HEK293 (cell line): ENCODE results near the gene GAD1.

Source experiments
- CTCF ChIA-PET: fragments of 350-600 bp; formaldehyde crosslinking; extraction: SDS; loops from one replicate; lab custom pipeline; 2021; ENCODE audit warnings: antibody characterized with exemption; lab: Yijun Ruan, JAX
- POLR2A ChIA-PET: fragments of 300-600 bp; formaldehyde crosslinking; extraction: SDS; loops from one replicate; lab custom pipeline; 2020; ENCODE audit warnings: antibody characterized with exemption, inconsistent platforms; lab: Yijun Ruan, JAX
- H3K27ac ChIP-seq: fragments of 200-500 bp; sonication (Bioruptor generic); 2 replicates; pipeline ENCODE4 v1.5.1; 2014; ENCODE audit warnings: low read depth, low read length, control low read depth, inconsistent platforms; ENCODE audit errors: extremely low read depth
- H3K36me3 ChIP-seq, 2 experiments: fragments of 200-500 bp in 1 of 2; sonication (Bioruptor generic) in 1 of 2; 1 replicate in 1 of 2; 2 replicates in 1 of 2; pipeline ENCODE4 v1.5.1; 2014 to 2017; ENCODE audit warnings: inconsistent platforms in 2 of 2, low read length in 2 of 2; ENCODE audit not compliant: control insufficient read depth in 2 of 2, insufficient read depth in 1 of 2
- H3K4me1 ChIP-seq: fragments of 200-500 bp; sonication (Bioruptor generic); 2 replicates; pipeline ENCODE4 v1.5.1; 2014; ENCODE audit warnings: mild to moderate bottlenecking, low read length, inconsistent platforms; ENCODE audit not compliant: control insufficient read depth, insufficient read depth
- H3K4me3 ChIP-seq: 2 replicates; pipeline ENCODE4 v1.5.1; 2011; ENCODE audit warnings: low read depth, mild to moderate bottlenecking, control low read depth, low read length, moderate library complexity
- H3K9me3 ChIP-seq: fragments of 200-500 bp; sonication (Bioruptor generic); 2 replicates; pipeline ENCODE4 v1.5.1; 2014; ENCODE audit warnings: low read depth, low read length, inconsistent platforms; ENCODE audit not compliant: control insufficient read depth, insufficient read depth
- ELK4 ChIP-seq: IDR thresholded peaks from 2 replicates; pipeline ENCODE4 v1.6.1; 2011; ENCODE audit warnings: mild to moderate bottlenecking, low read depth, low read length, borderline replicate concordance
- GLI2 ChIP-seq: fragments of 450-650 bp; formaldehyde crosslinking; IDR thresholded peaks from 2 replicates; pipeline ENCODE4; 2017; ENCODE audit warnings: missing biosample characterization, missing genetic modification characterization, low read depth, borderline replicate concordance
- HOXA7 ChIP-seq: sonication (generic); formaldehyde crosslinking; IDR thresholded peaks from 2 replicates; pipeline ENCODE4 v1.8.1; 2022; ENCODE audit warnings: missing genetic modification reagents, borderline replicate concordance
- PATZ1 ChIP-seq: fragments of 450-650 bp; formaldehyde crosslinking; IDR thresholded peaks from 2 replicates; pipeline ENCODE4 v1.5.1; 2016; ENCODE audit warnings: missing biosample characterization, missing genetic modification characterization
- PRDM4 ChIP-seq: fragments of 450-650 bp; formaldehyde crosslinking; IDR thresholded peaks from 2 replicates; pipeline ENCODE4 v1.5.1; 2017; ENCODE audit warnings: missing biosample characterization, missing genetic modification characterization
- ZFHX2 ChIP-seq: fragments of 450-650 bp; formaldehyde crosslinking; conservative IDR thresholded peaks from 2 replicates; pipeline ENCODE4 v1.5.1; 2016; ENCODE audit warnings: missing biosample characterization, missing genetic modification characterization
- ZNF146 ChIP-seq: fragments of 450-650 bp; formaldehyde crosslinking; IDR thresholded peaks from 2 replicates; pipeline ENCODE4 v1.5.1; 2016; ENCODE audit warnings: missing biosample characterization, missing genetic modification characterization
- ZNF223 ChIP-seq: fragments of 450-650 bp; formaldehyde crosslinking; IDR thresholded peaks from 2 replicates; pipeline ENCODE4 v1.5.1; 2016; ENCODE audit warnings: missing biosample characterization, missing genetic modification characterization
- ZNF266 ChIP-seq: fragments of 450-650 bp; formaldehyde crosslinking; IDR thresholded peaks from 2 replicates; pipeline ENCODE4 v1.5.1; 2016; ENCODE audit warnings: missing biosample characterization, missing genetic modification characterization, low read depth
- ZNF311 ChIP-seq: fragments of 450-650 bp; formaldehyde crosslinking; IDR thresholded peaks from 2 replicates; pipeline ENCODE4 v1.5.1; 2017; ENCODE audit warnings: missing biosample characterization, missing genetic modification characterization, borderline replicate concordance
- ZNF335 ChIP-seq: fragments of 450-650 bp; formaldehyde crosslinking; conservative IDR thresholded peaks from 2 replicates; pipeline ENCODE4 v1.5.1; 2016; ENCODE audit warnings: missing biosample characterization, missing genetic modification characterization
- ZNF350 ChIP-seq: fragments of 450-650 bp; formaldehyde crosslinking; IDR thresholded peaks from 2 replicates; pipeline ENCODE4 v1.5.0; 2017; ENCODE audit warnings: missing biosample characterization, mild to moderate bottlenecking, missing genetic modification characterization
- ZNF549 ChIP-seq: fragments of 450-650 bp; IDR thresholded peaks from 2 replicates; pipeline ENCODE4 v1.5.1; 2018; ENCODE audit warnings: missing biosample characterization, missing genetic modification characterization, mild to moderate bottlenecking, inconsistent platforms, moderate library complexity
- ZNF623 ChIP-seq: fragments of 450-650 bp; formaldehyde crosslinking; IDR thresholded peaks from 2 replicates; pipeline ENCODE4 v1.5.1; 2016; ENCODE audit warnings: missing biosample characterization, missing genetic modification characterization
- ZXDB ChIP-seq: fragments of 450-650 bp; formaldehyde crosslinking; IDR thresholded peaks from 2 replicates; pipeline ENCODE4 v1.5.1; 2016; ENCODE audit warnings: missing biosample characterization, missing genetic modification characterization
- TF ChIP-seq, protein P1 (sequence below): fragments of 450-650 bp; IDR thresholded peaks from 2 replicates; pipeline ENCODE4 v1.5.1; 2018; ENCODE audit warnings: missing biosample characterization, mild to moderate bottlenecking, missing genetic modification characterization
- TF ChIP-seq, protein P2 (sequence below): sonication (generic); formaldehyde crosslinking; IDR thresholded peaks from 2 replicates; pipeline ENCODE4 v1.8.1; 2022; ENCODE audit warnings: mild to moderate bottlenecking, moderate library complexity, missing genetic modification reagents
- TF ChIP-seq, protein P3 (sequence below): fragments of 450-650 bp; formaldehyde crosslinking; IDR thresholded peaks from 2 replicates; pipeline ENCODE4 v1.5.1; 2016; ENCODE audit warnings: missing biosample characterization, missing genetic modification characterization

The GAD1 gene

GRCh38 chr2:170824526-170825015 lies 7.9 kb downstream of the GAD1 start:
- no peak overlapping the region for H3K27ac ChIP-seq
- TF ChIP-seq ZNF350 (tag by site-specific recombination) = no peak
- TF ChIP-seq ZNF549 (tag by site-specific recombination) = no peak
- no peak for TF ChIP-seq ZNF623
- TF ChIP-seq, protein P1, sequence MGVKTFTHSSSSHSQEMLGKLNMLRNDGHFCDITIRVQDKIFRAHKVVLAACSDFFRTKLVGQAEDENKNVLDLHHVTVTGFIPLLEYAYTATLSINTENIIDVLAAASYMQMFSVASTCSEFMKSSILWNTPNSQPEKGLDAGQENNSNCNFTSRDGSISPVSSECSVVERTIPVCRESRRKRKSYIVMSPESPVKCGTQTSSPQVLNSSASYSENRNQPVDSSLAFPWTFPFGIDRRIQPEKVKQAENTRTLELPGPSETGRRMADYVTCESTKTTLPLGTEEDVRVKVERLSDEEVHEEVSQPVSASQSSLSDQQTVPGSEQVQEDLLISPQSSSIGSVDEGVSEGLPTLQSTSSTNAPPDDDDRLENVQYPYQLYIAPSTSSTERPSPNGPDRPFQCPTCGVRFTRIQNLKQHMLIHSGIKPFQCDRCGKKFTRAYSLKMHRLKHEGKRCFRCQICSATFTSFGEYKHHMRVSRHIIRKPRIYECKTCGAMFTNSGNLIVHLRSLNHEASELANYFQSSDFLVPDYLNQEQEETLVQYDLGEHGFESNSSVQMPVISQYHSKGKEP (tag by site-specific recombination) = no peak
- no peak for TF ChIP-seq ZNF266 (tag by site-specific recombination)
- no peak for TF ChIP-seq ZNF335 (tag by site-specific recombination)
- TF ChIP-seq, protein P2, sequence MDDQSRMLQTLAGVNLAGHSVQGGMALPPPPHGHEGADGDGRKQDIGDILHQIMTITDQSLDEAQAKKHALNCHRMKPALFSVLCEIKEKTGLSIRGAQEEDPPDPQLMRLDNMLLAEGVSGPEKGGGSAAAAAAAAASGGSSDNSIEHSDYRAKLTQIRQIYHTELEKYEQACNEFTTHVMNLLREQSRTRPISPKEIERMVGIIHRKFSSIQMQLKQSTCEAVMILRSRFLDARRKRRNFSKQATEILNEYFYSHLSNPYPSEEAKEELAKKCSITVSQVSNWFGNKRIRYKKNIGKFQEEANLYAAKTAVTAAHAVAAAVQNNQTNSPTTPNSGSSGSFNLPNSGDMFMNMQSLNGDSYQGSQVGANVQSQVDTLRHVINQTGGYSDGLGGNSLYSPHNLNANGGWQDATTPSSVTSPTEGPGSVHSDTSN (CRISPR knock-in tag) = no peak
- no peak for TF ChIP-seq ZNF223 (tag by site-specific recombination)
- TF ChIP-seq, protein P3, sequence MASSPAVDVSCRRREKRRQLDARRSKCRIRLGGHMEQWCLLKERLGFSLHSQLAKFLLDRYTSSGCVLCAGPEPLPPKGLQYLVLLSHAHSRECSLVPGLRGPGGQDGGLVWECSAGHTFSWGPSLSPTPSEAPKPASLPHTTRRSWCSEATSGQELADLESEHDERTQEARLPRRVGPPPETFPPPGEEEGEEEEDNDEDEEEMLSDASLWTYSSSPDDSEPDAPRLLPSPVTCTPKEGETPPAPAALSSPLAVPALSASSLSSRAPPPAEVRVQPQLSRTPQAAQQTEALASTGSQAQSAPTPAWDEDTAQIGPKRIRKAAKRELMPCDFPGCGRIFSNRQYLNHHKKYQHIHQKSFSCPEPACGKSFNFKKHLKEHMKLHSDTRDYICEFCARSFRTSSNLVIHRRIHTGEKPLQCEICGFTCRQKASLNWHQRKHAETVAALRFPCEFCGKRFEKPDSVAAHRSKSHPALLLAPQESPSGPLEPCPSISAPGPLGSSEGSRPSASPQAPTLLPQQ (tag by site-specific recombination) = no peak
- TF ChIP-seq ZNF311 (tag by site-specific recombination) = no peak
- TF ChIP-seq ZFHX2 = no peak
- no peak for TF ChIP-seq PRDM4 (tag by site-specific recombination)
- no peak for TF ChIP-seq PATZ1 (tag by site-specific recombination)
- TF ChIP-seq HOXA7 (CRISPR knock-in tag) = no peak
- no peak for TF ChIP-seq ELK4
- TF ChIP-seq ZNF146 (tag by site-specific recombination) = no peak
- no peak for TF ChIP-seq GLI2 (tag by site-specific recombination)
- TF ChIP-seq ZXDB (tag by site-specific recombination) = no peak
- TF ChIP-seq, all 188 proteins: peak for 0
- H3K36me3 ChIP-seq = peaks cover 0 to 8% of the 10 kb centered on the region in 2 experiments; a peak in 2 of 3 replicates
- ChIA-PET CTCF (no interaction called here), POLR2A (no interaction called here)
- no peaks in the 10 kb centered on the region for H3K4me1 ChIP-seq
- H3K9me3 ChIP-seq = no peaks in the 10 kb centered on the region
- no peak overlapping the region for H3K4me3 ChIP-seq
